Left lung (tissue), 10 donors: ENCODE measurements around the gene MYL9. TPM values are rescaled to one million over a fixed set of nuclear protein-coding genes. Genes with fewer than 3 reads are reported as not detected.

ENCODE experiments used
- ATAC-seq: fragments of 200-7000 bp; cut with Tn5 transposase; one replicate; pipeline ENCODE4 v1.9.1; 2020; ENCODE audit warnings: moderate library complexity
- DNase-seq, 4 donors: peaks; one replicate each; pipeline ENCODE4 v3.0.0-alpha.2; 2013 to 2020
- H3K27ac ChIP-seq, 2 donors: fragments of 200-600 bp; sonication (generic) in 1 of 2; one replicate each; pipeline versions ENCODE4 v1.5.0 to v1.8.0; 2020 to 2021
- H3K27me3 ChIP-seq, 2 donors: fragments of 200-600 bp; sonication (generic) in 1 of 2; one replicate each; pipeline versions ENCODE4 v1.5.0 to v1.8.0; 2020 to 2021
- H3K36me3 ChIP-seq, 2 donors: fragments of 200-600 bp; sonication (generic) in 1 of 2; one replicate each; pipeline versions ENCODE4 v1.5.0 to v1.8.0; 2020 to 2021
- H3K4me1 ChIP-seq, 2 donors: fragments of 200-600 bp; one replicate each; pipeline ENCODE4 v1.8.0; 2021
- H3K4me3 ChIP-seq, 2 donors: fragments of 200-600 bp; sonication (generic) in 1 of 2; one replicate each; pipeline versions ENCODE4 v1.5.0 to v1.8.0; 2020 to 2021; ENCODE audit warnings: mild to moderate bottlenecking in 1 of 2
- H3K9me3 ChIP-seq, 2 donors: fragments of 200-600 bp; sonication (generic) in 1 of 2; one replicate each; pipeline versions ENCODE4 v1.5.0 to v1.8.0; 2020 to 2021
- CTCF ChIP-seq, 2 donors: fragments of 200-600 bp; sonication (generic) in 1 of 2; IDR thresholded peaks; one replicate each; pipeline versions ENCODE4 v1.5.0 to v1.8.0; 2021; ENCODE audit warnings: antibody characterized with exemption in 2 of 2
- intact Hi-C, 2 donors: fragments of 100-400 bp; cut with DNase I; formaldehyde crosslinking; loops; one replicate each; pipeline versions ENCODE4 v1.11.2 to v1.14.2; 2022
- polyA plus RNA-seq, 6 donors: library from polyadenylated mRNA; unstranded; fragments of 120-200 nt; gene quantifications; one replicate each; pipeline ENCODE4 v1.2.1, GENCODE V29; 2013; ENCODE audit not compliant: insufficient read length in 6 of 6
- total RNA-seq, 2 donors: library from RNA; stranded (reverse); fragmentation: NEBNext Ultra II Directional; extraction: Animal tissue kit (Norgen Biotek cat#: 25700); gene quantifications; one replicate each; pipeline ENCODE4 v1.2.1, GENCODE V29; 2021
- donor health status: DM: no; HTN: yes; CAD: no.
- donor health status: DM: no; HTN: no; CAD: no.

MYL9 gene
- total and polyA plus RNA-seq, 8 donors: 198 to 348 (median 278) TPM

DNA sequence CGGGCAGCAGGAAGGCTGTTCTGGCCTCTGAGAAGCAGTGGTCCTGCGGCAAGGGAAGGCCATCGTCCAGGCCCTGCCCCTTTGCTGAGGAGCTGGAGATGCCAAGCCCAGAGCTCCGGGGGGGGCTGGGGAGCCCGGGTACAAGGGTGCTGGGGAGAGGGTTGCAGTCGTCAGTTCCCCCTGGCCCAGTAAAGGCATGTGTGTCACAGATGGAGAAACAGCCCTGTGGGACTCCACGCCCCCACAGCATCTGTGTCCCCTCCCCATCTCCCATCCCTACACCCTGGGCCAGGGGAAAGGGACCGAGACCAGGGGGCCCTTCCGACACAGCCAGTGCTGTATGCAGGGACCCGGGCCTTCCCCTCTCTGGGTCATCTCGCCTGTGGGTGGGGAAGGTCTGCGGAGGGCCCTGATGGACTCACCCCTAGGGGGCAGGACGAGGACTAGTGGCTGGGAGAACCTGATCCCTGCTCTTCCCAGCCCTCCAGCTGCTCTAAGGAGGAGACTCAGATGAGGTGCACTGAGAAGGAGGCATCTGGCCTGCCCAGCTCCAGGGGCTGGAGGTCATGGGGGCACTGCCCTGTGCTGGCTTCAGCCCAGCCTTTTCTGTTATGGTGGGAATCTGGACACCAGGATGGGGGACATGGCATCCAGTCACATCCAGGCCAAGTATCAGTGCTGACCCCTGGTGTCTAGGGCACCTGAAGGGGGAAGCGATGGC lies 609 bp downstream of the MYL9 start:
- intact Hi-C loops: no loop called here
- Histone ChIP-seq H3K36me3 (peaks cover 0 to 21% of the 10 kb centered on the region in 2 donors), H3K4me1 (peaks cover 27 to 43% of the 10 kb centered on the region in 2 donors), H3K9me3 (no peaks in the 10 kb centered on the region), H3K4me3 (peak overlapping the region; percentile 52 to 73), H3K27ac (peak overlapping the region; percentile 60 to 87), H3K27me3 (peaks cover 0 to 4% of the 10 kb centered on the region in 2 donors)
- peak; percentile 41 to 50 for TF ChIP-seq CTCF (IDR thresholded peaks at IDR 0.05)
- peak in 2 of 4 donors; percentile 22 to 45 for DNase-seq
- ATAC-seq: peak; percentile 56

DNA sequence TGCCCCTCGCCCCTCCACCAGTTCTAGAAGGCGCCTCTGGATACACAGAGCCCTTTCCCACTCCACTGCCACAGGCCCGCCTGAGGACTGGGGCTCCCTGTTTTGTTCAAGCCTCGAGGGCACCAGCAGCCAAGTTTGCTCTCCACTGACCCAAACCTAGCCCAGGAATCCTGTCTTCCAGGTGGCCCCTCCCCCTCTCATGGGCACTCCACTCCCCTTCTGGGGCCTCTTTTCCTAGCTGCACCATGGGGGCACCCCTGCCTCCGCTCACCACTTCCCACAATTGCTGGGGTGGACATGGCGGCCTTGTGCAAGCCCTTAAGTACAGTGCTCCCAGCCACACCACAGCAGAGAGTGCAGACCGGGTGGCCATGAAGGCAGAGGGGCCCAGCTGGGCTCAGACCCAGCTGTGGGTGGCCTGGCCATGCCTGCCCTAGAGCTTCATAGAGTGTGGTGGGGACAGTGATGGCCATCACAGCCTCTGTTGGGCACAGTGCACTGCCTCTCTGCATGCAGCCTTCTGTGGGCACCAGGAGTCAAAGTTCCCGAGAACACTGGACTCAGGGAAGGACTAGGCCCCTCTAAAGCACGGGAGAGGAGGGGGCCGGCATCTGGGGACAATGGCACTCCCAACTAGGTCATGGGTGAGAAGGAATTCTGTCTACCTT lies 1.3 kb downstream of the MYL9 start:
- Histone ChIP-seq H3K36me3 (peaks cover 0 to 28% of the 10 kb centered on the region in 2 donors), H3K9me3 (no peaks in the 10 kb centered on the region), H3K27ac (peak overlapping the region in 1 of 2 donors; percentile 87), H3K27me3 (peaks cover 0 to 4% of the 10 kb centered on the region in 2 donors), H3K4me3 (peak overlapping the region; percentile 52 to 73), H3K4me1 (peaks cover 27 to 43% of the 10 kb centered on the region in 2 donors)
- ATAC-seq: no peak
- intact Hi-C loops: no loop called here
- no peak for TF ChIP-seq CTCF (IDR thresholded peaks at IDR 0.05)
- DNase-seq: peak in 1 of 4 donors; percentile 28

- Histone ChIP-seq H3K27me3 (peaks cover 0 to 4% of the 10 kb centered on the region in 2 donors), H3K27ac (peak overlapping the region; percentile 29 to 87), H3K9me3 (no peaks in the 10 kb centered on the region), H3K4me3 (peak overlapping the region in 1 of 2 donors; percentile 52), H3K4me1 (peaks cover 27 to 43% of the 10 kb centered on the region in 2 donors), H3K36me3 (peaks cover 0 to 37% of the 10 kb centered on the region in 2 donors)
- no peak for TF ChIP-seq CTCF (IDR thresholded peaks at IDR 0.05)
- DNase-seq: no peak
- ATAC-seq: no peak
- intact Hi-C loops: no loop called here
Observed at GRCh38 chr20:36543184-36544133, 2.1 kb downstream of the MYL9 start.

DNA sequence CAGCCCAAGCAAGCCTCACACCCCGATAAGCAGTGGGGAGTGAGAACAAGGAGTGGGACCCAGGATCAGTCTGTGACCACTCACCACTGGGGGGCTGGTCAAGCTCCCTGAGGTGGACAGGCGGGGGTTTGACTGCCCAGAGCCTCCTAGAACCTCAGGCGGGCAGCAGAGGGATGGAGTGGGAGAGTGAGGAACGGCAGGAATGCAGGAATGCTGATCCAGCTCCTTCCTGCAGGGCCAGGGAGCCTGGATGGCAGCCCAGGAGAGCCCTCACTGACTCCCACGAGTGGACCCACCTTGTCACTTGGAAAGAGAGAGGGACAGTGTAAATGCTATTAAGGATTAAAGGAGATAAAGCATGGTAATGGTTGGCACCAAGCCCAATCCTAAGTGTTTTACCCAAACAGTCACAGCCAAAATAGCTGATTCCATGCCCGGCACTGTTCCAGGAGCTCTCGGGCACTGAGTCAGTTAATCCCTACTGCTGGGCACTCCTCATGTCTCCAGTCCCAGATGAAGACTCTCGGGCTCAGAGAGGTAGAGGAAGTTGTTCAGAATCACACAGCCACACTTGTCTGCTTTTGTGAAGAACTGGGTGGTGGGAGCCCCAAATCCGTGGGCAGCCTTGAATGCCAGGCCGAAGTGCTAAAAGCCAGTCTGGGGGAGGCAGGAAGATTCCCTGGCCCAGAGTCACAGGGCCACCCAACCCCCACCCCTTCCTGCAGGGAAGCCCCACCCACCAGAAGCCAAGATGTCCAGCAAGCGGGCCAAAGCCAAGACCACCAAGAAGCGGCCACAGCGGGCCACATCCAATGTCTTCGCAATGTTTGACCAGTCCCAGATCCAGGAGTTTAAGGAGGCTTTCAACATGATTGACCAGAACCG lies 3.1 kb downstream of the MYL9 start:
- H3K4me1 ChIP-seq: peaks cover 27 to 43% of the 10 kb centered on the region in 2 donors
- peak overlapping the region in 1 of 2 donors; percentile 52 for H3K4me3 ChIP-seq
- DNase-seq (peak in 1 of 4 donors; percentile 59), ATAC-seq (peak; percentile 52)
- H3K27ac ChIP-seq: peak overlapping the region in 1 of 2 donors; percentile 29
- no peaks in the 10 kb centered on the region for H3K9me3 ChIP-seq
- no peak for TF ChIP-seq CTCF (IDR thresholded peaks at IDR 0.05)
- peaks cover 0 to 4% of the 10 kb centered on the region in 2 donors for H3K27me3 ChIP-seq
- intact Hi-C loops: no loop called here
- H3K36me3 ChIP-seq: peaks cover 0 to 46% of the 10 kb centered on the region in 2 donors
